HCEC 1CT (cell line): Measurements from ENCODE around the gene CSNK1E.
A peak's percentile ranks its signal among the peaks of the same experiment; 100 is the strongest.

ENCODE experiments used
- DNase-seq: peaks from one replicate; pipeline ENCODE4 v3.0.0-alpha.2; 2017

CSNK1E gene

GRCh38 chr22:38249301-38249700, 67.9 kb downstream of the CSNK1E start:
- DNase-seq = no peak

GRCh38 chr22:38248280-38248679, 69.0 kb downstream of the CSNK1E start:
- DNase-seq = no peak

GRCh38 chr22:38247713-38248112, 69.5 kb downstream of the CSNK1E start:
- no peak for DNase-seq

DNA sequence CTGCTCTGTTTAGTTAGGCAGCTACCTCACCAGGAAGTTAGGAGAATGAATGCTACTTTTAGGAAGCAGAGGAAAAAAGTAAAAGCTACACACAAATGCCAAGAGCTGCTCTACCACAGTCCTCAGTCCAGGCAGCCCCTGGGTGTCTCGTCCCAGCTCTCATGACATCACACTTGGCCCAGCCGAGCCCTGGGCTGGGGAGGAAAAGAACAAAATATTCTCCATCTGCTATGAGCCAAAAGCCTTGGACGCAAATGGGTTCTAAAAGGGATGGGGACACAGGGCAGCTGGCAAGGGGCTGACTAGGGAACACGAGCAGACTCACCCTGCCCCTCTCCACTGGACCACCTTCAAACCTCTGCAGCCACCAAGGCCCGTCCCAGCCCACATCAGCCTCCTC, 70.5 kb downstream of the CSNK1E start:
- no peak for DNase-seq

DNA sequence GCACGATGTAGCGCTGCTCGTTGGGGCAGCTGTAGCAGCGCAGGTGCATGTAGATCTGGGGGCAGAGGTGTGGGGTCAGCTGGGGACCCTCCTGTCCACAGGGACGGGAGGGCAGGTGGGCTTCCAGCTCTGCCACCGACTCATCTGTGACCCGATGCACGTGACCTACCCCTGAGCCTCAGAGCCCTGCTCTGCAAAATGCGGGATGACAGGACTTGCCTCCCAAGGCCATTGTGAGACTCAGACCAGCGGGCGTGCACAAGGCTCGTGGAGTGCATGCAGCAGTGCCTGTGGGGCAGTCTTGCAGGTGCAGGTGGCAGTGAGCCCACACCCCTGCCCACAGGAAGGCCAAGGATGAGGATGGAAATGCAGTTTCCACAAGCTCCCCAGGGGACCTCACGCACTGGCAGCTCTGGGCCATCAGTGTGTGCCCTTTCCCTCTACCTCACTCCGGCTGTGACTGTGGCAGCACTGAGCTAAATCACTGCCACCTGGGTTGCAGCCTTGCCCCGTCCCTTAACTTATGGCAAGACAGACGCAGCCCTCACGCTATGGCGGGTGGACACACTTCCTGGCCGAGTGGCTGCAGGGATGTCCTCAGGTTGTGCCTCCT, 71.1 kb downstream of the CSNK1E start:
- no peak for DNase-seq

DNA sequence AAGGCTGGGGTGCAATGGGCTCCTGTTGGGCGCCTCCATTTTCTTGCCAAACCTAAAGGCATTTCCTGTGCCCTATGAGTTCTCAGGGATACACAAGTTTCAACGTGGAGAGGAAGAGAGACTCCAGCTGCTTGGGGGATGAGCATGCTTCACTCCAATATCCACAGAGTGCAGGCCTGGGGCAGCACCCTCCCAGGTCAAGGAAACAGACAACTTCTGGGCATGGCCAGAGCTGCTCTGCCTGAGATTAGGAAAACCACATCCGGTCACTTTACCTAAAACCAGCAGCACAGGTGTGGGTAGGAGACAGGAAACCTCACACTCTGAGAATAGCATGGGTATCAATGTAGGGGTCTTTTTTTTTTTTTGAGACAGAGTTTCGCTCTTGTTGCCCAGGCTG, 73.1 kb downstream of the CSNK1E start:
- DNase-seq = peak; percentile 11

DNA sequence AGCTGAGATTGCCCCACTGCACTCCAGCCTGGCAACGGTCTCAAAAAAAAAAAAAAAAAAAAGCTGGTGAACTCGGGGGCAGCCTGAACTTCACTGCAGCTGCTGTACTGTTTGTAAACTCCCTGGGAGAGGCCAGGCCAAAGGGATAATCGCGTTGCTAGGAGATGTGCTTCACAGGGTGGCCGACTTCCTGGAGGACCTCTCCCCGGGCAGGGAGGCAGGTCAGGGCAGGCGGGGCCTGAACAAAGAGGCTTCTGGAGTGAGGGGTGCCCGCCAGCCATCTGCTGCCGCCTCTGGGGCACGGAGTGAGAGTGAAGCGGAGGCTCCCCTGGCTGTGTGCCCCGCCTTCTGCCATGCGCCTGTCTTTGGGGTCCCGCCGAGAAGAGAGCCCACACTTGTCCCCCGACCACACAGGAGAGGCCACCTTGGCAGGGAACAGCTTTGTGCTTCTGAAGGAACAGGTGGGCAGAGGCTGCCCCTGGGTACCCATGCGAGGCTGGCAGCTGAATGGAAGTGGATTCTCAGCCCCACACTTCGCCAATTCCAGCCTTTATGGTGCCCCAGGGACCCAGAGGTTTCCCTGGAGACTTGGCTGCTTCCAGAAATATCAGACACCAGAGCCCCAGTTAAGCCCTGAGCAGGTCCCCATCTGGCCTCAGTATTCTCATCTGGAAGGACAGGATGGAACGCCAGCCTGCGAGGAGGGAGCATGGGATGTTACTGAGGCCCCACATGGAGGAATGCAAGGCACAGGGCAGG, 74.0 kb downstream of the CSNK1E start:
- no peak for DNase-seq

GRCh38 chr22:38240734-38241252, 76.4 kb downstream of the CSNK1E start:
- DNase-seq = peak; percentile 75
